ENCODE results near the gene ST6GALNAC3. TPM values are rescaled to one million over a fixed set of nuclear protein-coding genes. Genes with fewer than 3 reads are reported as not detected.

ST6GALNAC3 gene
- total and polyA plus RNA-seq, 2 donors from 2014 or later: 8.8 to 15.8 TPM

DNA sequence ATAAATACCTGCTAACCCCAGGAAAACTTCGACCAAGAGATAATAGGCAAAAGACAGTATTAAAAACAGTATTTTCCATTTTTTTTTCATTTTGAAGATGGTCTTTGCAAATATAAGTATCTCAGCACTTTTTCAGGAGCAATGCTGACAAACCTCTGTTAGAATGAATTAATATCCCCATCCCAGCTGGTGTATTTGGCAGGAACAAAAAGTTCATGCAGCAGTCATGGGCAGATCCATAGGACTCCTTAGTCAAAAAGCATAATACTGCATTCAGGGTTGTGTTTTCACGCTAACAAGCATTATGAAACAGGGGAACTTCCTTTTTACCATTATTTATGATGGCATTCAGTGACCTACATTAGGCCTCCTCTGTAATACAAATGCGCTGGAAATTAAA is 344.0 kb downstream of the ST6GALNAC3 start:
- DNase-seq (peak in 1 of 5 donors; percentile 30), FAIRE-seq (no peak)
- no peaks in the 10 kb centered on the region for H3K27me3 ChIP-seq (ENCODE audit: control insufficient read depth, insufficient read depth, low read length)
- no peak overlapping the region for H3K4me3 ChIP-seq (ENCODE audit: low read length in 3 of 3)
- H3K9ac ChIP-seq (ENCODE audit: low read length in 3 of 3): no peak overlapping the region
- peaks cover 0 to 2% (median 0%) of the 10 kb centered on the region in 3 donors for H3K4me1 ChIP-seq (ENCODE audit: control insufficient read depth in 2 of 3, insufficient read depth in 2 of 3, low read depth in 1 of 3, low read length in 3 of 3)
- peaks cover 0 to 2% (median 0%) of the 10 kb centered on the region in 3 donors for H3K9me3 ChIP-seq (ENCODE audit: control insufficient read depth in 2 of 3, insufficient read depth in 1 of 3, low read length in 3 of 3)
- intact Hi-C loops (cut with DNase I): no loop called here
- TF ChIP-seq, protein P1, sequence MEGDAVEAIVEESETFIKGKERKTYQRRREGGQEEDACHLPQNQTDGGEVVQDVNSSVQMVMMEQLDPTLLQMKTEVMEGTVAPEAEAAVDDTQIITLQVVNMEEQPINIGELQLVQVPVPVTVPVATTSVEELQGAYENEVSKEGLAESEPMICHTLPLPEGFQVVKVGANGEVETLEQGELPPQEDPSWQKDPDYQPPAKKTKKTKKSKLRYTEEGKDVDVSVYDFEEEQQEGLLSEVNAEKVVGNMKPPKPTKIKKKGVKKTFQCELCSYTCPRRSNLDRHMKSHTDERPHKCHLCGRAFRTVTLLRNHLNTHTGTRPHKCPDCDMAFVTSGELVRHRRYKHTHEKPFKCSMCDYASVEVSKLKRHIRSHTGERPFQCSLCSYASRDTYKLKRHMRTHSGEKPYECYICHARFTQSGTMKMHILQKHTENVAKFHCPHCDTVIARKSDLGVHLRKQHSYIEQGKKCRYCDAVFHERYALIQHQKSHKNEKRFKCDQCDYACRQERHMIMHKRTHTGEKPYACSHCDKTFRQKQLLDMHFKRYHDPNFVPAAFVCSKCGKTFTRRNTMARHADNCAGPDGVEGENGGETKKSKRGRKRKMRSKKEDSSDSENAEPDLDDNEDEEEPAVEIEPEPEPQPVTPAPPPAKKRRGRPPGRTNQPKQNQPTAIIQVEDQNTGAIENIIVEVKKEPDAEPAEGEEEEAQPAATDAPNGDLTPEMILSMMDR (IDR thresholded peaks at IDR 0.05; ENCODE audit: borderline replicate concordance, extremely low read depth, insufficient read depth): no peak
- no peak overlapping the region for H3K27ac ChIP-seq (ENCODE audit: low read depth in 2 of 2, low read length in 2 of 2)
- H3K36me3 ChIP-seq (ENCODE audit: control insufficient read depth in 2 of 3, insufficient read depth in 3 of 3, low read length in 3 of 3): no peaks in the 10 kb centered on the region

DNA sequence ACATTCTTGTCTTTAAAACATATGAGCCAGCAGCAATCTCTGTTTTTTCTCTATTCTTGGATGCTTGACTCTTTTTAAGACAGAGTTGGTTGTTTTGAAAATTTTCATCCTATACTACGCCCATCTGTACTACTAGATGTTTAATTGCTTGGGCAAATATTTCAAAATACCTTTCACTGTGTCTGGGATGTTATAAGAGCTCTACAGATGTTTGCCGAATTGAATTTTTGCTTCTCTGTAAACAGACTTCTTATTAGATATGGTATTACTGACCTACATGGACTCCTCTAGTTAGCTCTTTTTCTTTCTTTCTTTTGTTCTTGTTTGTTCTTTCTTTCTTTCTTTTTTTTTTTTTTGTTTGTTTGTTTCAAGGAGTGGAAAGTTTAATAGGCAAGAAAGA is 345.1 kb downstream of the ST6GALNAC3 start:
- Histone ChIP-seq H3K4me1 (ENCODE audit: control insufficient read depth in 2 of 3, insufficient read depth in 2 of 3, low read depth in 1 of 3, low read length in 3 of 3) (peaks cover 0 to 2% (median 0%) of the 10 kb centered on the region in 3 donors), H3K27me3 (ENCODE audit: control insufficient read depth, insufficient read depth, low read length) (no peaks in the 10 kb centered on the region), H3K9ac (ENCODE audit: low read length in 3 of 3) (no peak overlapping the region), H3K4me3 (ENCODE audit: low read length in 3 of 3) (no peak overlapping the region), H3K9me3 (ENCODE audit: control insufficient read depth in 2 of 3, insufficient read depth in 1 of 3, low read length in 3 of 3) (peaks cover 0 to 2% (median 0%) of the 10 kb centered on the region in 3 donors), H3K36me3 (ENCODE audit: control insufficient read depth in 2 of 3, insufficient read depth in 3 of 3, low read length in 3 of 3) (no peaks in the 10 kb centered on the region), H3K27ac (ENCODE audit: low read depth in 2 of 2, low read length in 2 of 2) (no peak overlapping the region)
- FAIRE-seq (no peak), DNase-seq (no peak)
- TF ChIP-seq, protein P1 (IDR thresholded peaks at IDR 0.05; ENCODE audit: borderline replicate concordance, extremely low read depth, insufficient read depth): no peak
- intact Hi-C loops (cut with DNase I): no loop called here

DNA sequence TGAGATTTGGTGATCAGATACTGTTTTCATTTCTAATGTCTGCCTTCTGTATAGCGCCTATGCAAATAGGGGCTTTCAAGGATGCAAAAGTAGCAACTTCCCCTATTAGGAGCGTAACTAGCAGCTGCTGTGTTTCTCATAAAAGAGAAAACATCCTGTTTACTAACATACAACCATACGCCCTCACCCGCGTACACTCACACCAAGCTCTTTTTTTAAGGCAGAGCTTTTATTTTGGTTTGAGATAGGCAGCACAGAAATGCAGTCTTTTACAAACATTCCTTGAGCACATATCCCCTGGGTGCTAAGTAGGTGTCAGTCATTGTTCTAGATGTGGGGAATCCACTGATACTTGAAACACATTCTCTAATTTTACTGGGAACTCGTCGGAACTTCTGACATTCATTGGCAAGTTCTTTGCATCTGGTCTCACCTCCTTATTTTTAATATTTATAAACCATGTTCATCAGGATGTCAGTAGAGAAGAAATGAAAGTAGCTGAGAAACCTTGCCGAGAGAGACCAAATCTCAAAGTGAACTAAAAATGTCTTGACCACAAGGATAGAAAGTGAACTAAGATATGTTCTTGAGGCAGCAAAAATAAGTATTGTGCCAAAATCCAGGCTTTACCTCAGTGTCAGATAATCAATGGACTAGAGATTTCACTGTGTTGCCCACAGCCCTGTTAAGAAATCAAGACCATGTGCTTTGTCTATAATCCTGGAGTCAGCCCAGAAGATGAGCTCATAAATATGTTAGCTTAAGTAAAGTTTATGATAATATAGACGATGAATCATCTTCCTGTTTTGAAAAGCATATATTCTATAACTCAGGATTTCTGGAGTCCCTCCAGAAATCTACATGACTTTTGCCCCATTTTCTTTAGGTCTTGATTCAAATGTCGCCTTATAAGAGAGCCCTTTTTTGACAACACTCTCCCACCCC is 350.9 kb downstream of the ST6GALNAC3 start:
- H3K4me1 ChIP-seq (ENCODE audit: control insufficient read depth in 2 of 3, insufficient read depth in 2 of 3, low read depth in 1 of 3, low read length in 3 of 3): peaks cover 0 to 2% (median 0%) of the 10 kb centered on the region in 3 donors
- H3K27me3 ChIP-seq (ENCODE audit: control insufficient read depth, insufficient read depth, low read length): no peaks in the 10 kb centered on the region
- H3K9me3 ChIP-seq (ENCODE audit: control insufficient read depth in 2 of 3, insufficient read depth in 1 of 3, low read length in 3 of 3): peaks cover 0 to 2% (median 0%) of the 10 kb centered on the region in 3 donors
- no peak overlapping the region for H3K4me3 ChIP-seq (ENCODE audit: low read length in 3 of 3)
- TF ChIP-seq, protein P1 (IDR thresholded peaks at IDR 0.05; ENCODE audit: borderline replicate concordance, extremely low read depth, insufficient read depth): no peak
- no peaks in the 10 kb centered on the region for H3K36me3 ChIP-seq (ENCODE audit: control insufficient read depth in 2 of 3, insufficient read depth in 3 of 3, low read length in 3 of 3)
- DNase-seq (peak in 1 of 5 donors; percentile 27), FAIRE-seq (no peak)
- intact Hi-C loops (cut with DNase I): no loop called here
- H3K27ac ChIP-seq (ENCODE audit: low read depth in 2 of 2, low read length in 2 of 2): no peak overlapping the region
- no peak overlapping the region for H3K9ac ChIP-seq (ENCODE audit: low read length in 3 of 3)

Measured in kidney (tissue), 14 donors.